ENCODE measurements around the gene GSTM2.
"Not testable (repeated sequence)": the region's sequence is repeated elsewhere in the genome, so short reads cannot be mapped to it uniquely, and the experiment has no call there.

Gene GSTM2

DNA sequence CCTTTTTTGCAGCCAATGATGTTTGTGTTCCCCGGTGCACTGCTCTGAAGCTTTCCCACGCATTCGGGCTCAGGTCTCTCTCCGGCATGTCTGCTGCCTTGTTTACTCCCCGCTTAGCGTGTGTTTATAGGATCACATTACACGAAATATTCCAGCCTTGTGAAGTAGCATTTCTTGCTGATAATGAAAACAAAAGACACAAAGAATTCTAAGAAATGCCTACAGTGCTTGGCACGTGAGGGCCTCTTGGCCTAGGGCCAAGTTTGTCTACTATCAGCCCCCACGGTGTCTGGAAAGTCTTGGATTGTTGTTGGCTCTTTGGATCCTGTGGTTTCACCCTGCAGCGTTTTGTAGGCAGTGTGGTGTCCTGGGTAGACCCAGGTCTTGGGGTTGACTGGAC is 23.2 kb upstream of the GSTM2 start:
- DNase-seq (ENCODE audit: low read depth, low spot score) = no peak

DNA sequence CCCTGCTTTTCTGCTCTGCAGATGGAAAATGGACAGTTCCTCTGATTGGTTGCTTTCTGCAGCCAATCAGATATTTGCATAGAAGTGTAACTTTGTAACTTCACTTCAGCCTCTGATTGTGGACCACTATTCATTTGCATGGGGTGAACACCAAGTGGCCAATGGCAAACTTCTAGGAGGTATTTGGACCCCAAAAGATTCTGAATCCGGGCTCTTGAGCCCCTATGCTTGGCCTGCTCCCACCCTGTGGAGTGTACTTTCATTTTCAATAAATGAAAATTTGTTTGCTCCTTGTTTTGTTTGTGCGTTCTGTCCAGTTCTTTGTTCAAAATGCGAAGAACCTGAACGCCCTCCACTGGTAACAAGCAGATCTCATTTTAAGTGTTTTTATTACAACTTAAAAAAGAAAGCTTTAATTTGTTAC is 18.4 kb upstream of the GSTM2 start:
- DNase-seq (ENCODE audit: low read depth, low spot score) = no peak

DNA sequence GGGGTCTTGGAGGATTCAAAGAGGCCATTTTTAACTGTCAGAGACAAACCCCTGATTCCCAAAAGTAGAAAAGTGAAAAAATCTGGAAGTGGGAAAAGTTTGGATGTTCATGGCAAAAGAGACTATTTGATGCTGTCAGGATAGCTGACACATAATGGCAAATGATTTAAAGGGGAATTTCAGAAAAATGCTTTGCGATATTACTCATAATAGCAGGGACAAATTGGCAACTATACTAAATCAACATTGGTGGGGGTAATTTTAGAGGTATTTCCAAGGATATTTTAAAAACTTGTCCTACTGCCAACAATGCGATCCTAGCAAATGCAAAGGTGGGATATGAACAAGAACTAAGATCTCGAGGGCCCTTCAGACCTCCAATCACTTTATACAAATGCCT is 17.2 kb upstream of the GSTM2 start:
- no peak for DNase-seq (ENCODE audit: low read depth, low spot score)

- DNase-seq (ENCODE audit: low read depth, low spot score) = no peak
These were observed 15.5 kb upstream of the GSTM2 start for GRCh38 chr1:109652402-109652801.

DNA sequence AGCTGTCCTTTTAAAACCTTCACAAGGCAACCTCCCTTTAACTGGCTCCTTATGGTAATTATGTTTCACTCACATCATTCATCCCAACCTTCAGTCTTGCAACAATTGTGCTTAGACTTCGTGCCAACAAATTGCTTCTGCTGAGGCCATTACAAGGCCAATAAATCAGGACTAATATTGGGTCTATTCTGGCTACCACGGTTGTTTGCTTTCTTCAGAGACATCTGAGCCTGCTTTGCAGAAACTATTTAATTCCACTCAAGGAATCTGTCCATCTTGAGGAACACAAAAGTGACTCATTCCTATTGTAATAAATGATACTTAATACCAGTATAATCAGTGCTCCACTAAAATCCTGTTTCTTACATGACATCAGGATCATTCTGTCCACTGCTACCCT is 14.6 kb upstream of the GSTM2 start:
- DNase-seq (ENCODE audit: low read depth, low spot score) = no peak

- DNase-seq (ENCODE audit: low read depth, low spot score) = no peak
These were observed 13.3 kb upstream of the GSTM2 start for GRCh38 chr1:109654519-109654918.

GRCh38 chr1:109655615-109656519 is 12.0 kb upstream of the GSTM2 start, which contains the start of gene GSTM4:
TSS of gene GSTM4 (plus strand) at chr1:109656099. CDS start at chr1:109656390, 291 bp downstream.
- DNase-seq (ENCODE audit: low read depth, low spot score) = peak; percentile 44

DNA sequence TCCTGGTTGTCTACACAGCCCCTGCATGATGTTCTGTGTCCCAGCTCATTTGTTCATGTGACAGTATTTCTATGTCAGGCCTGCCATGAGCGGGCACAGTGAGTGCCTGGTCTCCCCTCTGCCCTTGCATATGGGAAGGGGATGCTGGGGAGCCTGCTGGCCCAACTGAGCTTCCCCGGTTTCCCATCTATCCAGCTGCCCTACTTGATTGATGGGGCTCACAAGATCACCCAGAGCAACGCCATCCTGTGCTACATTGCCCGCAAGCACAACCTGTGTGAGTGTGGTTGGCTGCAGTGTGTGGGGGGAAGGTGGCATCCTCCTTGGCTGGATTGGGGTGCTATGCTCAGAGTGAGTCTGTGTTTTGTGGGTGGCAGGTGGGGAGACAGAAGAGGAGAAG is 10.5 kb upstream of the GSTM2 start:
- DNase-seq (ENCODE audit: low read depth, low spot score) = no peak

- no peak for DNase-seq (ENCODE audit: low read depth, low spot score)
These were observed 9.9 kb upstream of the GSTM2 start for GRCh38 chr1:109657970-109658369.

GRCh38 chr1:109658533-109659042 is 9.3 kb upstream of the GSTM2 start:
- DNase-seq (ENCODE audit: low read depth, low spot score) = no peak

DNA sequence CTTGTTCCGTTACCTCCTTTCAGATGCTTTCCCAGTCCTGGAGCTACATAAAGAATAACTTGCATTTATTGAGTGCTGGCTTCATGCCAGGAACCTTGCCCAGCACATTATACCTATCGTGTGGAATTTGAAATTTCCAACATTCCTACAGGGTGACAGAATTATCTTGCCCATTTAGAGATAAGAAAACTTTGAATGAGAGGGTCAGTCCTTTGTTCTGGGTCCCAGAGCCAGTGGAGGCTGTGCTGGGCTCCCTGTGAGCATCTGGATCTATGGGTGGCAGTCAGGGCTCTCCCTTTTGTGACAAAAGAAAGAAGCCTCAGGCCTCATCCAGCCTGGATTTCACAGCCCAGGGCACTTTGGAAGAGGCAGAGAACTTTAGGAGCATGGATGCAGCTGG is 8.7 kb upstream of the GSTM2 start:
- DNase-seq (ENCODE audit: low read depth, low spot score) = no peak

DNA sequence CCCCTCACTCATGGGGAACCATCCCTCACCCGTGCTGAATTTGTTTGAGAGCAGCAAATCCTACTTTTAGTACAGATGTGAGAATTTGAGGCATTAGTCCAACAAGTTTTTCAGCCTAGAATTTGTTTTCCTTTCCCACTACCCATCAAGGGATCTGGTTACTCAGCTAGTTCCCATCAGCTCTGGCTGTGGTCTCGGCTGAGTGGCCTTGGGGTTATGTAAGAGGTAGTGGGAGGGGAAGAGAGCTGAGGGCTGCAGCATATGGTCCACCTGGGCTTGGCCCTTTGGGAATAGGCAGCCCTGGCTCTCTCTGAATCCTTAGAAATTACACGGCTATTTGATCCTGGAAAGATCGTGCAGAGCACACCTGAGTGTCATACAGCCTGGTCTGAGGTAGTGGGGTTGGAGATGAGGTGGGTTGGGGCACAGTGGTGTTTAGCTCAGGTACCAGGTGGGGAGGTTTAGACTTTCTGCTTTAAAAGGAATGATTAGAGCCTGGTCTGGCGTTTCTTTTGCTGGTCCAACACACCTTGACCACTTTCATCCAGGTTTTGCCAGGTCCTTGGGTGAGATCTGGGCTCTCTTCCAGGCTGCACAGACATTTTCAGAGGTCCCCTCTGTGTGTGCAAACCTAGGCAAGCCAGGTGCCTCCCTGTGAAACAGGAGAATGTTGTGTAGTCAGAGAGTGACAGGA is 7.7 kb upstream of the GSTM2 start:
- no peak for DNase-seq (ENCODE audit: low read depth, low spot score)

DNA sequence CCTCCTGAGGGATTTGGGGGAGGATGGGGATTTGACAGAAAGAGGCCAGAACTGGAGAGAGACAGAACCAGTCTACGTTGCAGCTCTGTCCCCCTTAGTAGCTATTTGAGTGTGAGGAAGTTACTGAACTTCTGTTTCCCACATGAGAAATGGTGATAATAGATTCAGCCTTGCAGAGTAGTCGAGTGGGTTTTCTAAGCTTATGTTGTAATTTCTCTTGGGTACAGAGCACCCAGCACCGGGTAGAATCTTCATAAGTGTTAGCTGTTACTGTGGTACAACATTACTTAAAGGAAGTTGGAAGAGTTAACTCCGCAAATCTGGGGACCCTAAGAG is 7.2 kb upstream of the GSTM2 start:
- DNase-seq (ENCODE audit: low read depth, low spot score) = not testable (repeated sequence)

- no peak for DNase-seq (ENCODE audit: low read depth, low spot score)
These were observed 6.5 kb upstream of the GSTM2 start for GRCh38 chr1:109661391-109661790.

DNA sequence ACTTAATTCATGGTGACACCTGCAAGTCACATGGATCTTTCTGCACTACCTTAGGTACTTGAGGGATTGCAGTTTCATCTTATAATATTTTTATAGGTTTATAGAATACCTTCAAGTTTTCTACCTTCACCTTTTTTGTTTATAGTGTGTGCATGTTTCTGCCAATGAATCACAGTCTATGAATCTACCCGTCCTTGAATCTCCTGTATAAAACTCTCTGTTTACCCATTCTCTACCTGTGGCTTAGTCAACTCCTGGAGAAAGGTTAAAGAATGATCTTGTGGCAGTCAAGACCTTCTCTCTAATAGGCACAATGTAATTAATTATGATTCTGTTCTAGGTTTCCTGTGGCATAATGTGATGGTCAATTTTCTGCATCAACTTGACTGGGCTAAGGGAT is 3.2 kb upstream of the GSTM2 start:
- no peak for DNase-seq (ENCODE audit: low read depth, low spot score)

GRCh38 chr1:109668123-109668775 is 392 bp downstream of the GSTM2 start:
- DNase-seq (ENCODE audit: low read depth, low spot score) = no peak

- no peak for DNase-seq (ENCODE audit: low read depth, low spot score)
These were observed 1.5 kb downstream of the GSTM2 start for GRCh38 chr1:109669246-109669948.

- DNase-seq (ENCODE audit: low read depth, low spot score) = not testable (repeated sequence)
These were observed 2.1 kb downstream of the GSTM2 start for GRCh38 chr1:109669949-109670302.

DNA sequence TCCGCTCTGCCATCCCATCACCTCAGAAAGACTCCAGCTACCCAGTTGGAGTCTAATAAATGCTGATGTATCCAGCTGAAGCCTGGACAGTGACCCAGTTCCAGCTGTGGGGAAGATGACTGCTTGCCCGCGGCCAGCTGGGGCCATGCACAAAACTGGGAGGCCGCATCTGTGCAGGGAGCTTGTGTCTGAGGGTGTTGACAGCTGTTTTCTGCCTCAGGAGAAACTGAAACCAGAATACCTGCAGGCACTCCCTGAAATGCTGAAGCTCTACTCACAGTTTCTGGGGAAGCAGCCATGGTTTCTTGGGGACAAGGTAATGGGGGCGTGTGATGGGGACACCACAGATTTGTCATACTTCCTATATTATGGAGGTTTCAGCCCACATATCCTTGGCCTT is 3.2 kb downstream of the GSTM2 start:
- DNase-seq (ENCODE audit: low read depth, low spot score) = no peak

- DNase-seq (ENCODE audit: low read depth, low spot score) = not testable (repeated sequence)
These were observed 6.0 kb downstream of the GSTM2 start for GRCh38 chr1:109673861-109674260.

- not testable (repeated sequence) for DNase-seq (ENCODE audit: low read depth, low spot score)
These were observed 9.0 kb downstream of the GSTM2 start for GRCh38 chr1:109676683-109677381.
